Occipital lobe (tissue), 1 donor: ENCODE results near the gene PRKCE. TPM values are rescaled to one million over a fixed set of nuclear protein-coding genes. Genes with fewer than 3 reads are reported as not detected.

ENCODE experiments used
- total RNA-seq: library from RNA; depleted of rRNA; stranded (reverse); fragments of >200 nt; gene quantifications from one replicate; pipeline ENCODE4 v1.2.3, GENCODE V29; 2014

PRKCE gene
- total RNA-seq, 1 donor from 2014 or later = 62.2 TPM

Other genes starting within 250 kb of the PRKCE start
- gene SRBD1, start 40.4 kb upstream of the PRKCE start, total RNA-seq = 78.6 TPM